ENCODE data around the gene CHMP4A.

DNA sequence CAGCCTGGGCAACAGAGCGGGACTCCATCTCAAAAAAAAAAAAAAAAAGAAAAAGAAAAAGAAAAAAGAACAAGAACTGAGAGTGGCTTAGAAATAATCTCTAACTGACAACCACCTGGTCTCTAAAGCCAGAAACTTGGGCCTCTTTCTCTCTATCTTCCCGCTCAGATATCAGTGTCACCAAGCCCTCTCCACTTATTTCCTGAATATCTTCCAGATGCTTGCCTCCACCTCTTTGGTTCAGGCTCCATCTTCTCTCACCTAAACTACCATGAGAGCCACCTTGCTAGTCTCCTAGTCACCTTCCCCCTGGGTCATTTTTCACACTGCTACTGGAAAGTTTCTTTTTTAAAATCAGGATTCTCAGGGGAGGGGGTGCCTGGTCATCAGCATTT, 16.2 kb downstream of the CHMP4A start:
- TF ChIP-seq SUZ12 (IDR thresholded peaks at IDR 0.05), result no peak
- TF ChIP-seq ELF4 (IDR thresholded peaks at IDR 0.05), result no peak
- no peak for TF ChIP-seq SP1 (IDR thresholded peaks at IDR 0.05)
- TF ChIP-seq NFRKB (IDR thresholded peaks at IDR 0.05), result no peak
- no peak for TF ChIP-seq LEF1 (IDR thresholded peaks at IDR 0.05; ENCODE audit: borderline replicate concordance)
- TF ChIP-seq, protein P1, sequence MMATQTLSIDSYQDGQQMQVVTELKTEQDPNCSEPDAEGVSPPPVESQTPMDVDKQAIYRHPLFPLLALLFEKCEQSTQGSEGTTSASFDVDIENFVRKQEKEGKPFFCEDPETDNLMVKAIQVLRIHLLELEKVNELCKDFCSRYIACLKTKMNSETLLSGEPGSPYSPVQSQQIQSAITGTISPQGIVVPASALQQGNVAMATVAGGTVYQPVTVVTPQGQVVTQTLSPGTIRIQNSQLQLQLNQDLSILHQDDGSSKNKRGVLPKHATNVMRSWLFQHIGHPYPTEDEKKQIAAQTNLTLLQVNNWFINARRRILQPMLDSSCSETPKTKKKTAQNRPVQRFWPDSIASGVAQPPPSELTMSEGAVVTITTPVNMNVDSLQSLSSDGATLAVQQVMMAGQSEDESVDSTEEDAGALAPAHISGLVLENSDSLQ (IDR thresholded peaks at IDR 0.05), result no peak
- TF ChIP-seq FOXM1 (IDR thresholded peaks at IDR 0.05; ENCODE audit: borderline replicate concordance), result no peak
- no peak for TF ChIP-seq HDGF (IDR thresholded peaks at IDR 0.05; ENCODE audit: borderline replicate concordance)
